ENCODE data around the gene SERPINE3. TPM values are rescaled to one million over a fixed set of nuclear protein-coding genes. Genes with fewer than 3 reads are reported as not detected.

SERPINE3 gene
- total RNA-seq, 1 donor from 2014 or later = not detected

DNA sequence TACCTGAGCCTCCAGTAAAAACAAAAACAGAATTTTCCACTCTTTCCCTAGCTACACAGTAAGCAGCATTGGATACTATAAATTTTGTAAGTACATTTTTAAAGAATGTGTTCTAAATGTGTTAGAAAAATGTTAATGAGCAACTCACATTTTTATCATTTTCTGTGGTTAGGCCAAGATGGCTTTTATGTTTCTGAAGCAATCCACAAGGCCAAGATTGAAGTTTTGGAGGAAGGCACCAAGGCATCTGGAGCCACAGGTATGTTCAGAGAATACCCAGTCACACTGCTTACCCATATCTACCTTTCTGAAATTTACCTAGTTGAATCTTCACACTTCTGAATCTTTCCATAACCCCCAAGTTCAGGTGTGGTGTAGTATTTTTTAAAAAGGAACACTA, 21.6 kb downstream of the SERPINE3 start:
- intact Hi-C loops (cut with micrococcal nuclease) = no loop called here

DNA sequence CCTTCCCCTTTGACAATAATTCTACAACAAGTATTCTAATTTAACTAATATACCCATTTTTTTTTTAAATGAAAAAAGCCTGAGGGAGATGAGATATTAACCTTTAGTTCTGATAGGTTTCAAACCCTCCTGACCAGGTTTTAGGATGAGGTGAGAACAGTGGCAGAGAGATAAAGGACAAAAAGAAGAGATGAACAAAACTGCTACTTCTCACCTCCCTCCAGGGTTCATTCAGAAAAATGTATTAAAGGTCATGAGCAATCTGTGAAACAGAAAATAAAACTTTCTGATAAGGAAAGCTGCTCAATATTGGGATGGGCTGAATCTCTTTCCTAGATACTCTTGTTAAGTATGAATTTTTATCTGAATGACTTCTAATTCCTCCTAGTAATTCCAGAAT, 24.1 kb downstream of the SERPINE3 start:
- intact Hi-C loops (cut with micrococcal nuclease) = no loop called here

DNA sequence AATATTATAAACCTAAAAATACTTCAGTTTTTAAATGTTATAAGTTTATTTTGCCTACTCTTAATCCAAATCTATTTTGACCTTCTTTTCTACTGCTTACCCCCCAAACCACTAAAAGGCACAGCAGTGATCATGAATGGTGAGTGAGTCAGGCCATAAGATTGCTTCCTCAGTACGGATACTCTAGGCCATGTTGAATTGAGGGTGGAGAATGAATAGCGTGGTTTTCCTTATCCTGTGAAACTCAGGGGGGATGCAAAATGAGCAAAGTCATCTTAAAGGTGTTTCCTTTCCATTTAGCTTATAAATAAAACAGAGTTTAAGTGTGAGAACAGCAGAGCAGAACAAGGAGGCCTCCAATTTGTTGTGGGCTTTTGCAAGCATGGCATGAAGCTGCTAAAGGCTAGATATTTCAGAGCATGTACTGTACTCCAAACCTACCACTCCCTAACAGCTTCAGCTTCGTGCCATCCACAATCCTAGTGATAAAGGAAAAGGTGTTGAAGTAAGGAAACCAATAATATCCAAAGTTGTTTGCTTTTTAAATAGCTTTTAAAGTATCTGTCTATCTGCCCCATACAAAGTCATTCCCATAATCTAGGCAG, 25.0 kb downstream of the SERPINE3 start:
- intact Hi-C loops (cut with micrococcal nuclease) = no loop called here

DNA sequence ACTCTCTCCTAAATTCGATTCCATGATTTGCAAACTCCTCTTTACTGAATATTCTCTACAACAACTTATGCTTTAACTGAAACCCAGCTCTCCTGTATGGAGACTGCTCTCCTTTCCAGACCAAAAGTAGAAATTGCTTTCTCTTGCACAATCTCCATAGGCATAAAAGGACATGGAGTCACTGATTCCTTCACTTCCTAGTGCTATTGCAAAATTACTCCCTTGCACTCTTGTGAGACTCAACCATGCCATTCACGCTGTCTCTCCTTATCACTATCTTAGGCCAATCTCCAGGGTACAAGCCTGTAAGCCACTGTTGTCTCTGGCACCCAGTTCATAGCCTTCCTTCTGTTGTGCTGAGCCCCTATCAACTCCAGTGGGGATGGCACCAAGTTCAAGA, 30.6 kb downstream of the SERPINE3 start:
- intact Hi-C loops (cut with micrococcal nuclease) = no loop called here

DNA sequence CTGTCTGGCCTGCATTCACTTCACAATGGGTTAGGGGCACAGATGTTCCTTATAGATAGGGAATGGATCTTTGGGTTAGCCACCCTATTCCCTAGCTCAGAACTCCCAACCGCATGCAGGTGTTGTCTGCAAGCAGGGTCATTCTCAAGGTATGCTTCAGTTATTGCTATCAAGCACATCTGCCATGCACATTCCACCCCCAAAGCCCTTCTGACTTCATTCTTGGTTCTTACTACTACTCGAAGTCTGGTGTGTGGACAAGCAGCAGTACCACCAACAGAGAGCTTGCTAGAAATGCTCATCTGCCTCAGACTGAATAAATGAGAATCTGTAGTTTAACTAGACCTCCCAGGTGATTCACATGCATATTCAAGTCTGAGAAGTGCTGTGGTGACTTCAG, 31.3 kb downstream of the SERPINE3 start:
- intact Hi-C loops (cut with micrococcal nuclease) = no loop called here

DNA sequence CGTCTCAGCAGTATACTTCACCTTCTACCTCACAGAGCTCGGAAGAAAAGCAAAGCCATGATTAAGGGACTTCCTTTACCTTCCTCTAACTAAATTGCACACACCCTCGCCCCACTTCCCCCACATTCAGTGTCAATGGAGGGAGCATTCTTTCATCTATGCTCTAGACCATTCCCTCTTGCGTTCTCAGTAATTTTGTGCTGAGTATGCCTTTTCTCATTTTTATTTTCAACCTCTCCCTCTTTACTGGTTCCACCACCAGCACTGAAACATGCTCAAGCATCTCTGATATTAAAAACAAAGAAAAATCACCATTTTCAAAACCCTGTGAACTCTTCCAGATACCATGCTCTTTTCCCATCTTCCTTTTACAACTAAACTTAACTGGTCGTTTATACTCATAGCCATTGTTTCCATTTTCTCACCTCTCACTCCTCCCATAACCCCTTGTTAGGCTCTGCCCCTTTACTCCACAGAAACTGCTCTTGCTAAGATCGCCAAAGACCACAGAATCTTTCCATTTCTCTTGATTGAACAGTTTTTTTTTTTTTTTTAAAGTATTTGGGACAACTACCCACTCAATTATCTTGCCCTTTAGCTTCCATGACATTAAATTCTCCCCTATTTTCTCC, 32.4 kb downstream of the SERPINE3 start:
- intact Hi-C loops (cut with micrococcal nuclease) = no loop called here

DNA sequence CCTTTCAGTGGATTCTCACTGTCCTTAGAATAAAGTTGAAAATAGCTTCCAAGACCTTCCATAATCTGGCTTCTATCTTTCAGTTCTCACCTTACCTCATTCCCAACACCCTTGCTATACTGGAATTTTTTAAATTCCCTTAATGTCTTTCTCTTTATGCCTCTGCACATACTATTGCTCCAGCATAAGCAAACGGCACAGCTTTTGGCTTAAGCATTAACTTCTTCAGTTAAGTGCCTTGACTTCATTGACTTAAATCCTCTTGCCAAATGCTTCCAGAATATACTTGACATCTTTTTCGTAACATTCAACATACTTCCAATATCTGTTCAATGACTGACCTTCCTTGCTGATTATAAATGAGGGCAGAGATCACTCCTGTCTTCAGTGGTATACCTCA, 34.0 kb downstream of the SERPINE3 start:
- intact Hi-C loops (cut with micrococcal nuclease) = no loop called here

DNA sequence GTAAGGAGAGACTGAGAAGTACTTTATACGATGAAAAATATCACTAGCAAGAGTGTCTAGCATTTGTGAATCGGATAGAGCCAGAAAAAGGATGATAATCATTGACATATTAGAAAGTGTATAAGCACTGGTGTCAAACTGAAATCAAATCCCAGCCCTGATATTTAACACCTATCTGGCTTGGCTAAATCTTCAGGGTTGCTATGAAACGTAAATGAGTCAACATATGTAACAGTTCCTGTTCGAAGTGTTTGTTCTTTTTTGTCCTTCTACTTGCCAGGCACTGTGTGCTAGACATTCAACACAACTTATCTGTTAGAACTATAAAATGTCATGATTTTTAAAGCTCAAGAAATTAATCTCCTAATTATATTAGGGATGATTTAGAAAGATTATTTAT, 40.8 kb downstream of the SERPINE3 start:
- intact Hi-C loops (cut with micrococcal nuclease) = no loop called here

DNA sequence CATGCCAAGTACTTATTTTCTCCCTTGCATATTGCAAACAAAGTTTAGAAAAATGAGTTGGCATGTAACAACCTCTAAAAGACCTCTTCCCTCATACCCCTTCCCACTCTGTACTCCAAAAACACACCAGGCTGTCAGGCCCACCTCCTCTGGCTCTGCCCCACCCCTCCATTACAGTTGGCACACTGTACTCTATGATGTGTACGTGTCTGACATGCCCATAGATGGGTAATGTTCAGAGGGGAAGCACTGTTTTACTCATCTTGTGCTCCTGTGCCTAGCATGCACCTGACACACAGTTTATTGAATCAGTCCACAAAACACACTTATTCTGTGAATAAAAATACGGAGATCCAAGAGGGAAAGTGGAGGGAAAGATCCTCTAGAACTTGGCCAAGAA, 45.6 kb downstream of the SERPINE3 start:
- intact Hi-C loops (cut with micrococcal nuclease) = no loop called here

DNA sequence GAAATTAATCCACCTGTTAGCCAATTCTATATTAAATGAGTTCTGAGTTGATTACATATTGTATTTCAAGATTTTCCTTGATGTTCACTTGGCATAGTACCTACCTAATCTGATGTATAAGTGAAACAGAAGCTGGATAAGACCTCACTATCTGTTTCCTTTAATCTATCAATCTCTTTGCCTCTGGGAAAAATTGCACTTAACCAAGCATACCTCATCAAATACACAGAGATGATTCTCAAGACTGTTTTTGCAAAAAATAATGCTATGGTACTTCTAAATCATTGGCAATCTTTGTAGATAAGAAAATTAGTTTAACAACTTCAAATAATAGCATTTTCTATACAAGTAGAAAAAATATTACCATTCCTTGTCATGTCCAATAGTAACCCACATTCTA, 55.2 kb downstream of the SERPINE3 start:
- intact Hi-C loops (cut with micrococcal nuclease) = no loop called here

DNA sequence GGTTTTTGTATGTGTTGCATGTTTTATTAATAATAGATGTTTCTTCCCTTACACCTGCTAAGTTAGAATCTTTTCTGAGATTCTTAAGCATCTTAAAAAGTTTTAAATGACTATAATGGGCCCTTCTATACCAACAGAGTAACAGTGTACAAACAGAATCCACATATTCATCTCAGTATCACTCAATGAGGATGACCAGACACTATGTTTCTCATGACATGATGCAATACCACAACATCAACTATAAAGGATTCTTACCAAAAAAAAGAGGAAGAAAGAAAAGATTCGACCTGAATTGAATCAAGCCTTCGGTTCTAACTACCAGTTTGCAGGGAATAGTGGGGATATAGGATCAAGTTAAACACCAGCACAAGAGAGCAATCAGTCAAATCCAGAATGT, 56.9 kb downstream of the SERPINE3 start:
- intact Hi-C loops (cut with micrococcal nuclease) = no loop called here

DNA sequence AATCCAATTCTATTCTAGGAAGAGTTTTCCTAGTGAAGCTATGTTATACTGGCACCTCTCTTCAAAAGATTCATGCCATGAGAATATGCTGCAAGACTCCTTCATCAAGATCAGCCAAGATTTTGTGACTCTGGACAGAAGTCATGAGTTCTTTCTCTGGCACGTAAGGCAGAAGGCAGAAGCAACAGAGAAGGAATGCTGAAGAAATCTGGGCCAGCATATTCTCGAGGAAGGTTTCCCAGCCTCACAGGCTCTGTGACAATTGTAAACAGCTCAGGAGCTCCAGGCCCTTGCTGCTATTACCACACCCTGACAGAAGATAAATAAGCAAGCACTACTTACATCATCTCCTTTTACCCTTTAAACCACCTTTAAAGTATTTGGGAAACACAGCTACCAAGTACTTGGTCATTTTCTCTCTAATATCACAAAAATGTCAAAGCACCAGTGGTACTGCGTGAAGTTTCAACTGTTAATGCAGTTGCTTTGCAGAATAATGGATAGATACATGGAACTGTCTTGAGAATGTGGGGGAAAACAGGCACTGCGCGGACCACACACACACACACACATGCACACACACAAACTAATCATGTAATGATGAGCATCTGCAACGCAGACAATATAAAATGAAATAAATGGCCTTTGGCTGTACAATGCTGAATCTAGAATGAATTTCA, 57.9 kb downstream of the SERPINE3 start:
- intact Hi-C loops (cut with micrococcal nuclease) = no loop called here

DNA sequence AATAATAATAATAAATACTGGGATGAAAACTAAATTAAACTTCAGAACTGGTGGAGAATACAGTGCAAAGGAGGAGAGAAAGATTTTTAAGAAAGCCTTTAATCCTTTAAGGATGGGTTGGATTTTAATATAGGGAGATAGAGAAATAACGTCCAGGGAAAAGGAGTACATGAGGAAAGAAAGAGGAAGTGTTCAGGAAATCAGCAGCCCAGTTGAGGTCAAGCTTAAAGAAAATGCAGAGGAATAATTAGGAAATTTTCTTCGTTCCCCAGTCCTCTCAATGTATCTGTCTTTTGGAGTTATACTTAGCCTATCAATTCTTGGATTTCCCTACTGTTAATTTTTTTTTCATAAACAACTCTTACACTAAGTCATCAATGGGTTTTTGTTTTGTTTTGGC, 65.7 kb downstream of the SERPINE3 start:
- intact Hi-C loops (cut with micrococcal nuclease) = no loop called here

DNA sequence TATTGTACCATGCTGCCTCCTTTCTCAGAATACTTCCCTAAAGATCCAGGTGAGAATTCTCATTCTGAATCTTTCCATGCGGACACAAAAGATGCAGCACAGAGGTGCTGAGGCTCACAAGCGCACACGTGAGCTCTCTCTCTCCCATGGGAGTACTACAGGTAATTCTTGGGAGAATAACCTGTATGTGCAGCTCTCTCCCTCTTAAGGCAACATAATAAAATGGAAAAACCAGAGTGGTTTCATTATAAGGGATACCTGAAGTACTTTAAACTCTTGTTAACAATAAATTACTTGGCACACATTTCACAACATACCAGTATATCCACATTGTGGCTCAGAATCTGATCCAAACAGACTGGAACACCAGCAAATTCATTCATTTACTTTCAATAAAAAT, 72.9 kb downstream of the SERPINE3 start:
- intact Hi-C loops (cut with micrococcal nuclease) = no loop called here

Other genes starting within 250 kb of the SERPINE3 start
- gene C13orf42, start 228.4 kb upstream of the SERPINE3 start, total RNA-seq = not detected in 2 replicates
- 0.11 and 0.36 TPM in 2 replicates for gene FAM124A, start 117.3 kb upstream of the SERPINE3 start, total RNA-seq
- 55.8 and 58.4 TPM in 2 replicates for gene INTS6, start 113.3 kb downstream of the SERPINE3 start, total RNA-seq
- gene WDFY2, start 244.8 kb downstream of the SERPINE3 start, total RNA-seq = 11.3 and 11.7 TPM in 2 replicates

All from T-helper 2 cell treated with Interferon-gamma antibody and Interleukin-4, amounts not matched to agents 100 ng/mL and 5 ng/mL, for 36 hours (primary cell).